Caco-2 (cell line): Measurements from ENCODE around the gene ITPRIPL2. TPM values are rescaled to one million over a fixed set of nuclear protein-coding genes. Genes with fewer than 3 reads are reported as not detected.
A peak's percentile ranks its signal among the peaks of the same experiment; 100 is the strongest.

Experiments
- Bru-seq: library from RNA; stranded (reverse); fragments of 400-500 nt; gene quantifications from one replicate; lab custom pipeline; 2021; lab: Mats Ljungman, UMichigan
- BruChase-seq, 2 experiments: library from RNA; stranded (reverse); fragments of 400-500 nt; gene quantifications; one replicate each; lab custom pipeline; 2021; lab: Mats Ljungman, UMichigan
- BruUV-seq: library from RNA; stranded (reverse); fragments of 400-500 nt; replicated peaks from 2 replicates; lab custom pipeline; 2021; lab: Mats Ljungman, UMichigan
- CTCF ChIA-PET: fragments of 300-600 bp; sonication (Branson Sonifier 250); formaldehyde crosslinking; loops from one replicate; lab custom pipeline; 2022; ENCODE audit warnings: antibody characterized with exemption; lab: Charles Lee
- POLR2A ChIA-PET: fragments of 300-600 bp; sonication (Branson Sonifier 250); formaldehyde crosslinking; loops from one replicate; lab custom pipeline; 2022; ENCODE audit warnings: antibody characterized with exemption; lab: Charles Lee
- DNase-seq, 2 experiments: peaks; one replicate each; pipeline versions ENCODE4 v3.0.0 to v3.0.0-alpha.2; 2020 to 2022
- H3K27me3 ChIP-seq: replicated peaks from 2 replicates; pipeline ENCODE4 v1.6.0; 2011; ENCODE audit warnings: low read length; ENCODE audit not compliant: control insufficient read depth, insufficient read depth
- H3K36me3 ChIP-seq: 2 replicates; pipeline ENCODE4 v1.5.1; 2011; ENCODE audit warnings: low read length; ENCODE audit not compliant: control insufficient read depth, insufficient read depth
- H3K4me1 ChIP-seq: fragments of 250-450 bp; sonication (Bioruptor Pico); 2 replicates; pipeline ENCODE4 v1.5.1; 2020; ENCODE audit warnings: mild to moderate bottlenecking
- H3K4me3 ChIP-seq: 2 replicates; pipeline ENCODE4 v1.5.1; 2011; ENCODE audit warnings: low read depth, mild to moderate bottlenecking, control low read depth, low read length
- H3K9me3 ChIP-seq: fragments of 250-450 bp; sonication (Bioruptor Pico); 2 replicates; pipeline ENCODE4 v1.5.1; 2020; ENCODE audit warnings: mild to moderate bottlenecking, moderate library complexity
- H3K27ac Mint-ChIP-seq: one replicate; pipeline ENCODE4 v1.8.0; 2022; ENCODE audit warnings: mixed read lengths; ENCODE audit not compliant: unreplicated experiment
- H3K27me3 Mint-ChIP-seq: one replicate; pipeline ENCODE4 v1.8.0; 2022; ENCODE audit warnings: mixed read lengths; ENCODE audit not compliant: insufficient read depth, unreplicated experiment
- H3K36me3 Mint-ChIP-seq: one replicate; pipeline ENCODE4 v1.8.0; 2022; ENCODE audit warnings: mild to moderate bottlenecking, mixed read lengths; ENCODE audit not compliant: insufficient read depth, unreplicated experiment
- H3K4me1 Mint-ChIP-seq: one replicate; pipeline ENCODE4 v1.8.0; 2022; ENCODE audit warnings: low read depth, mixed read lengths; ENCODE audit not compliant: unreplicated experiment
- H3K4me3 Mint-ChIP-seq: one replicate; pipeline ENCODE4 v1.8.0; 2022; ENCODE audit warnings: mild to moderate bottlenecking, moderate library complexity, mixed read lengths; ENCODE audit not compliant: unreplicated experiment
- H3K9me3 Mint-ChIP-seq: one replicate; pipeline ENCODE4 v1.8.0; 2022; ENCODE audit warnings: mixed read lengths; ENCODE audit not compliant: unreplicated experiment
- intact Hi-C: fragments of 100-400 bp; cut with micrococcal nuclease; formaldehyde crosslinking; loops from one replicate; pipeline ENCODE4 v1.10.0; 2022; ENCODE audit not compliant: unreplicated experiment
- long read RNA-seq: library from polyadenylated mRNA; stranded (forward); transcript quantifications from one replicate; pipeline ENCODE4 v2.0.0, GENCODE V29; 2022
- total RNA-seq: library from RNA; stranded (reverse); gene quantifications from 2 replicates; pipeline ENCODE4 v1.2.3, GENCODE V29; 2022
- TF ChIP-seq, protein P1 (sequence below), 2 experiments: fragments of 200-600 bp in 1 of 2; IDR thresholded peaks; 1 replicate in 1 of 2; 2 replicates in 1 of 2; pipeline versions ENCODE4 v1.5.1 to v1.8.0; 2011 to 2022; ENCODE audit warnings: antibody characterized with exemption in 1 of 2, control low read depth in 1 of 2, inconsistent platforms in 1 of 2, low read depth in 1 of 2, low read length in 1 of 2, mild to moderate bottlenecking in 1 of 2, moderate library complexity in 1 of 2; ENCODE audit not compliant: insufficient read depth in 1 of 2, severe bottlenecking in 1 of 2, unreplicated experiment in 1 of 2

ITPRIPL2 gene
- 24.5 TPM in 2 replicates for total RNA-seq
- percentile 83 among the genes with signal in this experiment for Bru-seq, nascent RNA
- BruChase-seq, experiment 1, labeled RNA remaining after a 2-hour chase, result percentile 98 among the genes with signal in this experiment
- BruChase-seq, experiment 2, labeled RNA remaining after a 6-hour chase, result percentile 97 among the genes with signal in this experiment
- long read RNA-seq, full-length matches to known transcripts, result 11 of 13 reads
- long read RNA-seq, partial matches to known transcripts, result 0 of 13 reads
- long read RNA-seq, other reads (novel, unspliced or antisense), result 2 of 13 reads

GRCh38 chr16:19113577-19114358 is at the start of gene ITPRIPL2:
Gene ITPRIPL2 (plus strand): TSS chr16:19113964. CDS start chr16:19114462, 498 bp downstream.
- H3K4me3 ChIP-seq, result peak within 1 kb of the TSS; percentile 78
- Mint-ChIP-seq H3K36me3 (no peaks in the 10 kb centered on the region), H3K27ac (peak within 1 kb of the TSS; percentile 91), H3K4me1 (peaks cover 4% of the 10 kb centered on the region), H3K27me3 (no peaks in the 10 kb centered on the region), H3K9me3 (no peaks in the 10 kb centered on the region), H3K4me3 (peak within 1 kb of the TSS; percentile 87)
- peak; percentile 78 to 79 for DNase-seq
- no TSS peak for BruUV-seq
- intact Hi-C loops, result no loop called here
- no peaks in the 10 kb centered on the region; the same call in 1 of the 2 replicates for H3K36me3 ChIP-seq
- peaks cover 27% of the 10 kb centered on the region for H3K4me1 ChIP-seq
- POLR2A ChIA-PET, result interaction anchor here (0.6 kb wide), 1 partner anchor 61 kb away, joined by 5 read pairs; no protein-coding TSS in a partner anchor
- TF ChIP-seq, protein P1, sequence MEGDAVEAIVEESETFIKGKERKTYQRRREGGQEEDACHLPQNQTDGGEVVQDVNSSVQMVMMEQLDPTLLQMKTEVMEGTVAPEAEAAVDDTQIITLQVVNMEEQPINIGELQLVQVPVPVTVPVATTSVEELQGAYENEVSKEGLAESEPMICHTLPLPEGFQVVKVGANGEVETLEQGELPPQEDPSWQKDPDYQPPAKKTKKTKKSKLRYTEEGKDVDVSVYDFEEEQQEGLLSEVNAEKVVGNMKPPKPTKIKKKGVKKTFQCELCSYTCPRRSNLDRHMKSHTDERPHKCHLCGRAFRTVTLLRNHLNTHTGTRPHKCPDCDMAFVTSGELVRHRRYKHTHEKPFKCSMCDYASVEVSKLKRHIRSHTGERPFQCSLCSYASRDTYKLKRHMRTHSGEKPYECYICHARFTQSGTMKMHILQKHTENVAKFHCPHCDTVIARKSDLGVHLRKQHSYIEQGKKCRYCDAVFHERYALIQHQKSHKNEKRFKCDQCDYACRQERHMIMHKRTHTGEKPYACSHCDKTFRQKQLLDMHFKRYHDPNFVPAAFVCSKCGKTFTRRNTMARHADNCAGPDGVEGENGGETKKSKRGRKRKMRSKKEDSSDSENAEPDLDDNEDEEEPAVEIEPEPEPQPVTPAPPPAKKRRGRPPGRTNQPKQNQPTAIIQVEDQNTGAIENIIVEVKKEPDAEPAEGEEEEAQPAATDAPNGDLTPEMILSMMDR (IDR thresholded peaks at IDR 0.05; ENCODE audit: insufficient read depth in 1 of 2, low read depth in 1 of 2, low read length in 1 of 2, severe bottlenecking in 1 of 2, unreplicated experiment in 1 of 2), result no peak
- CTCF ChIA-PET, result interaction anchor here (0.6 to 1.2 kb wide), 2 partner anchors 28 to 137 kb away, joined by 3 read pairs; no protein-coding TSS in a partner anchor
- H3K27me3 ChIP-seq, result no peaks in the 10 kb centered on the region
- no peaks in the 10 kb centered on the region for H3K9me3 ChIP-seq

DNA sequence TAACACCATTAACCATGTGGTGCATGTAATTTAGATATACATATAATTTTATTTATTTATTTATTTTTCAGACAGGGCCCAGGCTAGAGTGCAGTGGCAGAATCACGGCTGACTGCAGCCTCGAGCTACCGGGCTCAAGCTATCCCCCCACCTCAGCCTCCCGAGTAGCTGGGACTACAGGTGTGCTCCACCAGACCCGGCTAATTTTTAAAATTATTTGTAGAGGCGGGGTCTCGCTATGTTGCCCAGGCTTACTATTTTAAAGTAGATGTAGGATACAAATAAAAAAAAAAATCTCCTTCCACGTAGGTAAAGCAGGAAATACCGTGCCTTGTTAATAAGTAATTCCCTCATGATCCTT is 46.8 kb upstream of the ITPRIPL2 start:
- Mint-ChIP-seq H3K27me3 (no peaks in the 10 kb centered on the region), H3K27ac (peak overlapping the region; percentile 98), H3K4me3 (peak overlapping the region; percentile 83), H3K4me1 (peaks cover 9% of the 10 kb centered on the region), H3K9me3 (no peaks in the 10 kb centered on the region), H3K36me3 (peaks cover 11% of the 10 kb centered on the region)
- Histone ChIP-seq H3K4me1 (no peaks in the 10 kb centered on the region), H3K36me3 (no peaks in the 10 kb centered on the region), H3K27me3 (no peaks in the 10 kb centered on the region), H3K4me3 (peak overlapping the region; percentile 83), H3K9me3 (no peaks in the 10 kb centered on the region)
- ChIA-PET CTCF (interaction anchor here (1.0 to 1.2 kb wide), 3 partner anchors 19 to 265 kb away, joined by 3 to 12 read pairs (median 9); partner anchors contain the start of genes ARL6IP1 and TMC7), POLR2A (interaction anchor here (0.7 to 1.2 kb wide), 7 partner anchors 9 to 282 kb away, joined by 3 to 12 read pairs (median 4); partner anchors contain the start of genes ARL6IP1, RPS15A and TMC7)
- intact Hi-C loops, result loop anchor here (5.0 kb wide), 1 partner anchor 70 kb away; no protein-coding TSS in a partner anchor
- BruUV-seq, result no TSS peak
- DNase-seq, result no peak
- TF ChIP-seq, protein P1 (IDR thresholded peaks at IDR 0.05; ENCODE audit: insufficient read depth in 1 of 2, low read depth in 1 of 2, low read length in 1 of 2, severe bottlenecking in 1 of 2, unreplicated experiment in 1 of 2), result no peak
